ENCODE data around the gene KLHDC3. TPM values are rescaled to one million over a fixed set of nuclear protein-coding genes. Genes with fewer than 3 reads are reported as not detected.

The KLHDC3 gene
- polyA plus RNA-seq, 1 donor from 2014 or later: 60.3 TPM

DNA sequence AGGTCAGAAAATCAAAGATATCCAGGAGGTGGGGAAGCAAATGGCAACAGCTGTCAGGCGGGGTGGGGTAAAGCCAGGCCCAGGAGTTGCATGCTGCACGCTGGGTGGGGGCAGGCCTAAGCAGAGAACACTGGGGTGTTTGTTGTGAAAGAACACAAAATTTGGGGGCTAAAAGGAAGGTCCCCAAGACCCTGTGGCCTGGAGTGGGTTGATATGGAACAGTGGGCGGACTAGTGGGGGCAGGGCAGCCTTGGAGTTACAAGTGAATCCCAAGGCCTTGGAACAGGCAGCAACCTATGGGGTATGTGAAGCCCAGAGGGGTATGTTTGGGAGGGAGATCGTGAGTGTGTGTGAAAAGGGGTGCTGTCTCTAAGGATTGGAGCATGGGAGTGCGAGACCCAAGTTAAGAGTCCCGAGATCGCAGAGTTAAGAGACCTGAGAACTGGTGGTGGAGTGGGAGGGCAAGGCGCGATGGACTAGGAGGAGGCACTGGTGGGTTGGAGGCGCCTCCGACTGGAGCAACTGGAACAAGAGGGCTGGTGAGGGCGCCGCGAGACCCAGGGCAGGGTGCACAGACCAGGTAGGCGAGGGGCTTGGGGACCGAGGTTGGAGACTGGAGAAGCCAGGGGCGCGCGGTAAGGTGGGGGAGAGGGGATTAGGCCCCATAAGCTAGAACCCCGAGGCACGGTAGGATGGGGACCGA lies 38.9 kb downstream of the KLHDC3 start:
- Mint-ChIP-seq H3K36me3 (no peaks in the 10 kb centered on the region), H3K9me3 (no peaks in the 10 kb centered on the region), H3K27ac (peak overlapping the region; percentile 90 to 96 (median 92)), H3K4me3 (peak overlapping the region; percentile 89 to 99 (median 94)), H3K4me1 (peaks cover 13 to 27% (median 20%) of the 10 kb centered on the region in 3 donors), H3K27me3 (no peaks in the 10 kb centered on the region)

DNA sequence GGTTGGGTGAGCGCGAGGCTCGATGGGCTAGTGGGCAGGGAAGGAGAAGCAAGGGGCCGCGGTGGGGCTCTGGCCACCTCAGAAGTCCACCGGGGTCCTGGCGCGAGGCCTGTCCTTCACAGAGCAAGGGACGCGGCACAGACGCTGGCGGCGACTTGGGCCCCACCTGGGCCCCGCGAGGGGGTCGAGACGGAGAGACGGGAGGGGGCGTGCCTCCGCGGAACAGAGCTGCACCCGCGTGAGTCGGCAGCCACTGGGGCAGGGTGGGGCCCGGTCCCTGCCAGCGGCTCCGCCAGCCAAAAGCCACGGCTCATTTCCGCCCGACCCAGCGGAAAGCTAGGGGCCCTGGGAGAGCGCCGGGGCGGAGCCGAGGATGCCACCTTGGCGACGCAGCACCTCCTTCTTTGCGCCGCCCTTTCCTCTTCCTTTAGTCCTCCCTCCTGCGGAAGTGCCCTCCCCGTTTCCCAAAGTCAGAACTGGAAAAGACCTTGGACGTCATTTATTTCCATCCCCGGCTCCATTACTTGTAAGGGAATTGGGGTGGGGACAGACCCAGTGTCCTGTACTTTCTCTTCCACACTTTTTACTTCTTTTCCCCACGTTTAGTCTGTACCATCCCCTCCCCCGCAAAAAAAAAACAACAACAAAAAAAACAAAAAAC lies 39.6 kb downstream of the KLHDC3 start, which contains the start of gene CUL7:
Gene CUL7, minus strand, starts transcription at position 307 of the 661 bp plus-strand sequence. CDS start 1,063 bp downstream, outside the sequence.
- H3K4me3 Mint-ChIP-seq: peak within 1 kb of the TSS; percentile 89 to 99 (median 94)
- H3K27ac Mint-ChIP-seq: peak within 1 kb of the TSS; percentile 90 to 96 (median 92)
- H3K27me3 Mint-ChIP-seq: no peaks in the 10 kb centered on the region
- H3K9me3 Mint-ChIP-seq: no peaks in the 10 kb centered on the region
- H3K36me3 Mint-ChIP-seq: no peaks in the 10 kb centered on the region
- peaks cover 19 to 34% (median 27%) of the 10 kb centered on the region in 3 donors for H3K4me1 Mint-ChIP-seq

DNA sequence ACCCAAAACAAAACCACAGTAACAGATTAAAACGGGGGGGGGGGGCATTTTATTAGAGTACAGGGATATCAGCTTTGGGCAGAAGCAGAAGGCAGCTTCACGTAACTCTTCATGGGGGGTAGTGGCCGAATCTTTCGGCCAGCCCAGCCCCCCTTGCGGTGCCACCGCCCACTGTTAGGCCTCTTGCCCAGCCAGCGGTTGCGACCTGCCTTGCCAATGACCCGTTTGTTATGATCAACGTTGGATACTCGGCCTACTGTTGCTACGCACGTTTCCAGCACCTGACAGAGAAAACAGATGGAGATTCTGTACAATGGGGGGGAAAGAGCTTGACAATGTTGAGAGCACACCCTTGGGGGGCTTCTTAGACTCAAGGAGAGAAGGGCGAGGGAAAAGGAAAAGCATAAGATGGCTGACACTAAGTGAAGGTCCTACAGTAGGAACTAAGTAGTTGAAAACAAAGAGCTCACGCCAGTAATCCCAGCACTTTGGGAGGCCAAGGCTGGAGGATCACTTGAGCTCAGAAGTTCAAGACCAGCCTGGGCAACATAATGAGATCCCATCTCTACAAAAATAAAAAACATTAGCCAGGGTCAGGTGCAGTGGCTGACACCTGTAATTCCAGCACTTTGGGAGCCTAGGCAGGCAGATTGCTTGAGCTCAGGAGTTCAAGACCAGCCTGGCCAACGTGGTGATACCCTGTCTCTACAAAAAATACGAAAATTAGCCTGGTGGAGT lies 40.3 kb downstream of the KLHDC3 start:
- Mint-ChIP-seq H3K9me3 (no peaks in the 10 kb centered on the region), H3K36me3 (no peaks in the 10 kb centered on the region)

DNA sequence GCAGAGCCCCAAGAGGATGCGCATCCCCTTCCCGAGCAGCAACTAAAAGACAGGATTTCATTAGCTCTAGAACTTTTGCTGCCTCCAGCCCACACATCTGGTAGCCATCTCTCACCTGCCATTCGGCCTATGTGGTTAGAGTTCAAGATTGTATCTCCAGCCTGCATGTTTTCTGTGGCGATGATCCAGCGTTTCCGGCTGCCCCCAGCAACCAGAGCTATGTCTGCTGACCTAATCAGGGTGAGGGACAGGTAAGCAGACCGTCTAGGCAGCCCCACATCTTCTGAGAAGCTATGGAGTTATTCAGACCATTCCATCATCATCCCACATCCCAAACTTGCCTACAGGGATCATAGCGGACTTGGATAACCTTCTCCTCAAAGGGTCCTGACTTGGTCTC lies 41.9 kb downstream of the KLHDC3 start:
- H3K27ac Mint-ChIP-seq: peak overlapping the region in 2 of 3 donors; percentile 17 to 51
- no peaks in the 10 kb centered on the region for H3K27me3 Mint-ChIP-seq
- no peaks in the 10 kb centered on the region for H3K36me3 Mint-ChIP-seq
- no peaks in the 10 kb centered on the region for H3K9me3 Mint-ChIP-seq
- H3K4me1 Mint-ChIP-seq: peaks cover 30 to 51% (median 42%) of the 10 kb centered on the region in 3 donors
- peak overlapping the region; percentile 45 to 91 (median 71) for H3K4me3 Mint-ChIP-seq

More for the DNA sequence above, 40.3 kb downstream of the KLHDC3 start:
- H3K27ac Mint-ChIP-seq: peak overlapping the region; percentile 90 to 96 (median 92)
- H3K27me3 Mint-ChIP-seq: no peaks in the 10 kb centered on the region
- peaks cover 21 to 38% (median 34%) of the 10 kb centered on the region in 3 donors for H3K4me1 Mint-ChIP-seq
- H3K4me3 Mint-ChIP-seq: peak overlapping the region; percentile 89 to 99 (median 94)

DNA sequence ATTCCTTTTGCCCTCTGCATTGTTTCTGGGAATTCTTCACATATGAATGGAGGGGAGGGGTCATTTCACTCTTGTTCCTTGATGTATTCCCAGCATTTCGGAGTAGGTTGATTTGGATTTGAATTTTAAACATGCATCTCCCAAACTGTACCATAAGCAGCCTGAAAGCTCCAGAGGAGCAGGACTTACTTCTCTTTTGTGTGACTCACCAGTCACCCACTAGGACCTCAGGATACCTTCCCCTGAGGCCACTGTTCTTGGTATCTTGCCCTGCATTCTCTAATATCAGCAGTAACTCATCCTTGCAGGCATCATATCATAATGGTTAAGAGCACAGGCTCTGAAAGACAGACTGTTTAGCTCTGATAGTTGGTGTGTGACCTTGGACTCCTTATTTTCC lies 44.5 kb downstream of the KLHDC3 start:
- Mint-ChIP-seq H3K4me1 (peaks cover 29 to 40% (median 31%) of the 10 kb centered on the region in 3 donors), H3K27ac (peak overlapping the region in 2 of 3 donors; percentile 35 to 89), H3K4me3 (peak overlapping the region; percentile 91 to 100 (median 98)), H3K27me3 (no peaks in the 10 kb centered on the region), H3K9me3 (no peaks in the 10 kb centered on the region), H3K36me3 (no peaks in the 10 kb centered on the region)

DNA sequence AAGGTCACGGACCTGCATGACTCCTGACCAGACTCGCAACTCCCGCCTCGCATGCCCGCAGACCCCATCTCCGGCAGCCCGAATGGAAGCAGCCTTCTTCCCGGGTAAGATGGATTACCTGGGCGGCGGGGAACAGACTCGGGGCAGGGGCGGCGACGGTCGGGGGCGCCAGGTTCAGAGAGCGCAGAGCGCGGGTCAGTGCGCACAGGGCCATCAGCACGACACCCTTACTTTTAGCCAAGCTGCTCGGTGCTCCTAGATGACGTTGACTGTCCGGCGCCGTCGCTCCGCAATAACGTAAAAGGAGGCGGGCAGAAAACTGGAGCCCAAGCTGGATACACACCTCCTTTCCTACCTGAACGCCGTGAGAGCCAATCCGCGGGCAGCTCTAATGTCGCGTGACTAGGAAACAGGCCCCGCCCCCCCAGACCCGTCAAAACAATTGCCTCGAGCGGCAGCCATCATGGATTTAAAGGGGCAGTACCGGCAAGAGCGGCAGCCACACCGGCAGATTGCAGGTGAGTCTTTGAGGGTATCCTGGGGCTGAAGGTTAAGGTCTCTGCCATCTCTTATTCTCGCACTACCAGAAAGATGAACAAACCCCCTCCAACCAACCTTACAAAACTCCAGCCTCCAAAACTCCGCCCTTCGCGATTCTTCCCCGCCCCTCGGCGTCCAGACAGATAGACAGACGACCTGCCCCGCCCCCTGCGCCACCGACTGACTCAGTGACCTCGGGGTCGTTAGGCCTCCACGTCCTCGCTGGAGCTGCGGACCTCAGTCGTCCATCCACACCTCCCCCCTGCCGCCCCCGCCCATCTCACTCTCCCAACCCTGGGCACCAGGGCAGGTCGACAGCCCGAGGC lies 45.4 kb downstream of the KLHDC3 start, which contains the start of the genes KLC4 and MRPL2:
Gene KLC4, plus strand, starts transcription at position 464 of the 866 bp plus-strand sequence. CDS start 1,705 bp downstream, outside the sequence.
Gene MRPL2, minus strand, starts transcription at position 267 of the 866 bp plus-strand sequence. Its CDS starts 53 bp downstream, at position 214.
- Mint-ChIP-seq H3K4me3 (peak within 1 kb of the TSS; percentile 91 to 100 (median 98)), H3K27ac (peak within 1 kb of the TSS; percentile 89 to 99 (median 98)), H3K9me3 (no peaks in the 10 kb centered on the region), H3K4me1 (peaks cover 24 to 33% (median 26%) of the 10 kb centered on the region in 3 donors), H3K36me3 (no peaks in the 10 kb centered on the region), H3K27me3 (no peaks in the 10 kb centered on the region)

DNA sequence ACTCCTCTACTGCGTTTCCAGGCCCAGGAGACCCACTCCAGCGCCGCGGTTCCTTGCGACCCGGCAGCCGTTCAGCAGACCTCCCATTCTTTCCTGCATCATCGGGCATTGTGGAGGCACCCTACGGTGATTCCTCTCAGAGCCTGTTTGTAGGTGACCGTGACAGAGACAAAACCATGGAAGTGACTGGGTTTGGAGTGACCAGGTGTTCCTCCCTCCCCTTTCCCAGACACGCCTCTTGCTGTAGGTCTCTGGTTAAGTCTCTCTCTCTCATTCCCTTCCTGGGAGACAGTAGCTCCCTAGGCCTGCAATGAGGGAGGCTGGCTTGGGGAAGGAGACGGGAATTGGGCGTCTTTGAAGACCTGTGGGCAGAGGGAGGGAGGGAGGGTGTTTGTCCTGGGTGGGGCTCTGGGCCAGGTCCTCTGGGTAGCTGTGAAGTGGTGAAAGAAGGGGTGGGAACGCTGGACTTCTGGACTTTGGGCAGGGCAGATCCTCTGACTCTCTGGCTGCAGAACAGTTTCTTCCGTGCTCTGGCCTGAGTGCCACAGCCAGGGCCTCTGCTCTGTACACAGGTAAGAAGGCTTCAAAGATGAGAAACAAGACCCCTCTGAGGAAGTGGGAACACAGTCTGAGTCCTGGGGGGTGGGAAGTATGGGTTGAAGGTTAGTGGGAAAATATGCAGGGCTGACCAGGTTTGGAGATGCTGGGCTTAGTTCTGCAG lies 46.1 kb downstream of the KLHDC3 start:
- Mint-ChIP-seq H3K9me3 (no peaks in the 10 kb centered on the region), H3K4me3 (peak overlapping the region; percentile 91 to 100 (median 98)), H3K27me3 (no peaks in the 10 kb centered on the region), H3K4me1 (peaks cover 24 to 32% (median 26%) of the 10 kb centered on the region in 3 donors), H3K36me3 (no peaks in the 10 kb centered on the region), H3K27ac (peak overlapping the region; percentile 89 to 99 (median 98))

DNA sequence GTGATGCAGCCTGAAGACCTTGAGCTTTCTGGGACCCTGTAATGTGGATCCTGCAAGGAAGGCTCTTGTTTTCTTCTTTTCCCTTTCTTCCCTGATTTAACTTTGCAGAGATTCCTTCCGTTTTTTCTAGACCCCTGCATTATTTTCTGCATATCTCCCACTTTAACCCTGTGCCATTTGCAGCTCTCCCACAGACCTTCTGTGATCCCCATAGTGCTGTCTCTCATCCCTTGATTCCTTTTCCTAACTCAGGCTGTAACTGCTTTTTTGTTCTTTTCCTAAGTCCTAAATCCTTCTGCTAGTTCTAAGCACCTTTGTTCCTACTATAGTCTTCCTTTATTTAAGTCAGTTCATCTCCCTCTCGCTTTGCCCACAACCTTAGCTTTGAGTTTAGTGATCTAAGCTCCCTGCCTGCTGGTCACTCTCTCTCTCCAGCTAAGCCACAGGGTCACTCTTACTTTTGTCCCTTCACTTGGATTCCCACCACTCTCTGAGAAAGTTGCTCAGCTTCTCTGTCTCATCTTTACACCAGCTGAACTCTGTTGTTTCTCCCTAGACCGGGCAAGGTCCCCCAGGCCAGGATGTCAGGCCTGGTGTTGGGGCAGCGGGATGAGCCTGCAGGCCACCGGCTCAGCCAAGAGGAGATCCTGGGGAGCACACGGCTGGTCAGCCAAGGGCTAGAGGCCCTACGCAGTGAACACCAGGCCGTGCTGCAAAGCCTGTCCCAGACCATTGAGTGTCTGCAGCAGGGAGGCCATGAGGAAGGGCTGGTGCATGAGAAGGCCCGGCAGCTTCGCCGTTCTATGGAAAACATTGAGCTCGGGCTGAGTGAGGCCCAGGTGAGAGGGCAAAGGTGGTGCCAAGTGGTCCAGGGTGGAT lies 46.9 kb downstream of the KLHDC3 start:
- Mint-ChIP-seq H3K4me1 (peaks cover 24 to 30% (median 26%) of the 10 kb centered on the region in 3 donors), H3K27ac (peak overlapping the region; percentile 65 to 99 (median 89)), H3K27me3 (no peaks in the 10 kb centered on the region), H3K36me3 (no peaks in the 10 kb centered on the region), H3K4me3 (peak overlapping the region; percentile 91 to 100 (median 98)), H3K9me3 (no peaks in the 10 kb centered on the region)

DNA sequence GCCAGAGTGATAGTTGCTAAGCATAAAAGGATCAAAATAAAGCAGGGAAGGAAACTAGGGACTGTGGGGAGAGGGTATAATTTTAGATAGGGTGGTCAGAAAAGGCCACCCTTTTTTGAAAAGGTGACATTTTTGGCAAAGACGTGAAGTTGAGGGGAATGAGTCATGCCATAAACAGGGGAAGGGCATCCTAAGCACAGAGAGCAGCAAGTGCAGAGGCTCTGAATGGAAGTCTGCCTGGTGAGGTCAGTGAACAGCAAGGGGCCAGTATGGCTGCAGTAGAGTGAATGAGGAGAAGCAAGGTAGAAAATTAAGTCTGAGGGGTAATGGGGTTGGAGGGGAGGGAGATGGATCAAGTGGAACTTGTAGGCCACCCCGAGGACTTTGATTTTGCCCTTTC lies 47.8 kb downstream of the KLHDC3 start:
- H3K4me3 Mint-ChIP-seq: peak overlapping the region in 1 of 4 donors; percentile 91
- no peak overlapping the region for H3K27ac Mint-ChIP-seq
- no peaks in the 10 kb centered on the region for H3K9me3 Mint-ChIP-seq
- H3K36me3 Mint-ChIP-seq: no peaks in the 10 kb centered on the region
- H3K27me3 Mint-ChIP-seq: no peaks in the 10 kb centered on the region
- peaks cover 24 to 30% (median 26%) of the 10 kb centered on the region in 3 donors for H3K4me1 Mint-ChIP-seq

DNA sequence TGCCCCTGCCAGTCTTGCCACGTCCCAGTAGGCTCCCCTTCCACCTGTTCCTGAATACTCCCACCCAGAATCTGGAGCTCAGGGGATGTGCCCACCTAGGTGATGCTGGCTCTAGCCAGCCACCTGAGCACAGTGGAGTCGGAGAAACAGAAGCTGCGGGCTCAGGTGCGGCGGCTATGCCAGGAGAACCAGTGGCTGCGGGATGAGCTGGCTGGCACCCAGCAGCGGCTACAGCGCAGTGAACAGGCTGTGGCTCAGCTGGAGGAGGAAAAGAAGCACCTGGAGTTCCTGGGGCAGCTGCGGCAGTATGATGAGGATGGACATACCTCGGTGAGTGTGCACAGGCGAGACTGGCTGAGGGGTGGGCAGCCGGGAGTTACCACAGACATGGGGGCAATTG lies 48.8 kb downstream of the KLHDC3 start:
- H3K27ac Mint-ChIP-seq: no peak overlapping the region
- peaks cover 24 to 28% (median 25%) of the 10 kb centered on the region in 3 donors for H3K4me1 Mint-ChIP-seq
- H3K36me3 Mint-ChIP-seq: no peaks in the 10 kb centered on the region
- H3K4me3 Mint-ChIP-seq: peak overlapping the region in 1 of 4 donors; percentile 91
- no peaks in the 10 kb centered on the region for H3K27me3 Mint-ChIP-seq
- no peaks in the 10 kb centered on the region for H3K9me3 Mint-ChIP-seq

DNA sequence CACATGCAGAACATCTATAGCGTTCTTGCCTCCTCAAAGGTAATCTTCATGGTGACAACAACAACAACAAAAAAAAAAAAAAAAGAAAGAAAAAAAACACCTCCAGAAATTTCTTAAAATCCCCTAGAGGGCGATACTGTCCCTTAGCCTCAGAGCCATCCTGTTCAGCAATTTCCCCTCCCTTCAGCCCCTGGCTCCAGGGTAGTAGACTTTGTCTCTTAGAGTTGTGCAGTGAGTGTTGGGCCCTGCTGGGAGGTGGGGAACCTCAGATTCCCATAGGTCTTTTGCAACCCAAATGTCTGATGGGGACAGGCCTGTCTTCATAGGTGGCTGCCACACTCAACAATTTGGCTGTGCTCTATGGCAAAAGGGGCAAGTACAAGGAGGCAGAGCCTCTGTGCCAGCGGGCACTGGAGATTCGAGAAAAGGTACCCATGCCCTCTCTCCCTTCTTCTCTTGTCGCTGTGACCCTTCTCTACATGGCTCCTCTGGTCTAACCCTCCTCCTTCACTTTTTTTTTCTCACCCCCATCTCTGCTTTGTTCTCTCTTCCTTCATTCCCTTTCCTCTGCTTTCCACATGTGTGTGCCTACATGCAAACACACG lies 56.1 kb downstream of the KLHDC3 start:
- Mint-ChIP-seq H3K4me3 (no peak overlapping the region), H3K27ac (no peak overlapping the region), H3K4me1 (peaks cover 0 to 2% (median 0%) of the 10 kb centered on the region in 3 donors), H3K9me3 (no peaks in the 10 kb centered on the region), H3K36me3 (peaks cover 16% of the 10 kb centered on the region), H3K27me3 (peaks cover 6% of the 10 kb centered on the region)

Measured in IgD-negative memory B cell (primary cell).